WTC11 (cell line): Measurements from ENCODE around the gene SLIT3. TPM values are rescaled to one million over a fixed set of nuclear protein-coding genes. Genes with fewer than 3 reads are reported as not detected.
A peak's percentile ranks its signal among the peaks of the same experiment; 100 is the strongest.

Source experiments
- ATAC-seq: fragments of 200-7000 bp; cut with Tn5 transposase; 2 replicates; pipeline ENCODE4 v1.10.0; 2021; ENCODE audit warnings: mild to moderate bottlenecking, moderate library complexity
- CTCF ChIA-PET: fragments of 300-600 bp; sonication (Branson Sonifier 250); formaldehyde crosslinking; loops from one replicate; lab custom pipeline; 2021; ENCODE audit warnings: antibody characterized with exemption; lab: Charles Lee
- POLR2A ChIA-PET: fragments of 350-600 bp; sonication (Branson Sonifier 250); formaldehyde crosslinking; loops from one replicate; lab custom pipeline; 2021; ENCODE audit warnings: antibody characterized with exemption; lab: Charles Lee
- DNase-seq: peaks from one replicate; pipeline ENCODE4 v3.0.0; 2021; ENCODE audit warnings: low spot score
- H3K27ac Mint-ChIP-seq: 2 replicates; pipeline ENCODE4 v1.8.0; 2021; ENCODE audit warnings: mixed read lengths
- H3K27me3 Mint-ChIP-seq: 2 replicates; pipeline ENCODE4 v1.8.0; 2021; ENCODE audit warnings: low read depth, mild to moderate bottlenecking, moderate library complexity, mixed read lengths
- H3K36me3 Mint-ChIP-seq: 2 replicates; pipeline ENCODE4 v1.8.0; 2021; ENCODE audit warnings: mixed read lengths
- H3K4me1 Mint-ChIP-seq: 2 replicates; pipeline ENCODE4 v1.8.0; 2022; ENCODE audit warnings: mixed read lengths
- H3K4me3 Mint-ChIP-seq: 2 replicates; pipeline ENCODE4 v1.8.0; 2021; ENCODE audit warnings: mild to moderate bottlenecking, moderate library complexity, mixed read lengths
- H3K9me3 Mint-ChIP-seq: 2 replicates; pipeline ENCODE4 v1.8.0; 2021; ENCODE audit warnings: mixed read lengths
- ATF2 ChIP-seq: sonication (generic); formaldehyde crosslinking; IDR thresholded peaks from 2 replicates; pipeline ENCODE4 v1.8.1; 2022; ENCODE audit warnings: low read depth, missing genetic modification reagents, borderline replicate concordance
- ATF6 ChIP-seq: sonication (generic); formaldehyde crosslinking; IDR thresholded peaks from 2 replicates; pipeline ENCODE4 v1.8.1; 2023; ENCODE audit warnings: mild to moderate bottlenecking, missing genetic modification reagents
- E2F4 ChIP-seq: sonication (generic); formaldehyde crosslinking; IDR thresholded peaks from 2 replicates; pipeline ENCODE4 v1.8.1; 2022; ENCODE audit warnings: low read depth, mild to moderate bottlenecking, moderate library complexity, missing genetic modification reagents, borderline replicate concordance
- EMX1 ChIP-seq: fragments of 250-450 bp; sonication (Bioruptor Pico); IDR thresholded peaks from 2 replicates; pipeline ENCODE4 v1.8.0; 2021; ENCODE audit warnings: mild to moderate bottlenecking
- FOXJ3 ChIP-seq: sonication (generic); formaldehyde crosslinking; IDR thresholded peaks from 2 replicates; pipeline ENCODE4 v1.9.0; 2021; ENCODE audit warnings: missing genetic modification reagents, mild to moderate bottlenecking, borderline replicate concordance
- GTF2I ChIP-seq: fragments of 250-450 bp; sonication (Bioruptor Pico); conservative IDR thresholded peaks from 2 replicates; pipeline ENCODE4 v1.4.0; 2021; ENCODE audit warnings: mild to moderate bottlenecking
- NFE2L1 ChIP-seq: sonication (generic); formaldehyde crosslinking; IDR thresholded peaks from 2 replicates; pipeline ENCODE4 v1.8.1; 2023; ENCODE audit warnings: missing genetic modification reagents
- NR2C2 ChIP-seq: sonication (generic); formaldehyde crosslinking; IDR thresholded peaks from 2 replicates; pipeline ENCODE4 v1.8.0; 2022; ENCODE audit warnings: mild to moderate bottlenecking, missing genetic modification reagents
- PREB ChIP-seq: sonication (generic); formaldehyde crosslinking; IDR thresholded peaks from 2 replicates; pipeline ENCODE4 v1.8.1; 2022; ENCODE audit warnings: mild to moderate bottlenecking, missing genetic modification reagents, moderate library complexity, borderline replicate concordance
- PRRX2 ChIP-seq: fragments of 250-450 bp; sonication (Bioruptor Pico); IDR thresholded peaks from 2 replicates; pipeline ENCODE4 v1.8.0; 2021; ENCODE audit warnings: mild to moderate bottlenecking
- SP1 ChIP-seq: sonication (generic); formaldehyde crosslinking; conservative IDR thresholded peaks from 2 replicates; pipeline ENCODE4 v1.8.1; 2022; ENCODE audit warnings: missing genetic modification reagents
- STAT6 ChIP-seq: sonication (generic); formaldehyde crosslinking; conservative IDR thresholded peaks from 2 replicates; pipeline ENCODE4 v1.8.1; 2023; ENCODE audit warnings: mild to moderate bottlenecking, low read depth, missing genetic modification reagents, moderate library complexity
- USF2 ChIP-seq: sonication (generic); formaldehyde crosslinking; IDR thresholded peaks from 2 replicates; pipeline ENCODE4 v1.8.1; 2023; ENCODE audit warnings: mild to moderate bottlenecking, missing genetic modification reagents, moderate library complexity
- ZNF138 ChIP-seq: sonication (generic); formaldehyde crosslinking; conservative IDR thresholded peaks from 2 replicates; pipeline ENCODE4 v1.8.1; 2022; ENCODE audit warnings: mild to moderate bottlenecking, moderate library complexity, missing genetic modification reagents
- ZNF263 ChIP-seq: sonication (generic); formaldehyde crosslinking; IDR thresholded peaks from 2 replicates; pipeline ENCODE4 v1.8.1; 2022; ENCODE audit warnings: low read depth, mild to moderate bottlenecking, moderate library complexity, missing genetic modification reagents
- ZNF281 ChIP-seq: sonication (generic); formaldehyde crosslinking; IDR thresholded peaks from 2 replicates; pipeline ENCODE4 v1.8.0; 2023; ENCODE audit warnings: mild to moderate bottlenecking, missing genetic modification reagents
- ZNF396 ChIP-seq: fragments of 250-450 bp; sonication (Bioruptor Pico); IDR thresholded peaks from 2 replicates; pipeline ENCODE4 v1.8.0; 2021; ENCODE audit warnings: mild to moderate bottlenecking, moderate library complexity, borderline replicate concordance
- total RNA-seq: library from RNA; stranded (reverse); gene quantifications from 3 replicates; pipeline ENCODE4 v1.2.3, GENCODE V29; 2021

Gene SLIT3
- total RNA-seq, 1 experiment from 2014 or later: 1.9 TPM

- TF ChIP-seq FOXJ3 (CRISPR knock-in tag): no peak
- TF ChIP-seq E2F4 (CRISPR knock-in tag): no peak
- no peak for TF ChIP-seq NR2C2 (CRISPR knock-in tag)
- TF ChIP-seq, all 79 proteins: peak for 0
Observed at GRCh38 chr5:169119288-169120048, 181.5 kb downstream of the SLIT3 start (continued).

- TF ChIP-seq E2F4 (CRISPR knock-in tag): no peak
- no peak for TF ChIP-seq NFE2L1 (CRISPR knock-in tag)
- TF ChIP-seq NR2C2 (CRISPR knock-in tag): no peak
- TF ChIP-seq ZNF263: no peak
- TF ChIP-seq USF2: no peak
- no peak for TF ChIP-seq ZNF396 (CRISPR knock-in tag)
- no peak for TF ChIP-seq EMX1 (CRISPR knock-in tag)
- TF ChIP-seq ZNF281 (CRISPR knock-in tag): no peak
- TF ChIP-seq PREB (CRISPR knock-in tag): no peak
- TF ChIP-seq STAT6: no peak
- TF ChIP-seq PRRX2 (CRISPR knock-in tag): no peak
- TF ChIP-seq SP1 (CRISPR knock-in tag): no peak
- no peak for TF ChIP-seq ATF6 (CRISPR knock-in tag)
- TF ChIP-seq ZNF138 (CRISPR knock-in tag): no peak
- TF ChIP-seq ATF2 (CRISPR knock-in tag): no peak
- no peak for TF ChIP-seq GTF2I (CRISPR knock-in tag)
- Mint-ChIP-seq H3K27ac (no peak overlapping the region), H3K27me3 (no peaks in the 10 kb centered on the region), H3K4me1 (peaks cover 35% of the 10 kb centered on the region), H3K4me3 (no peak overlapping the region), H3K9me3 (no peaks in the 10 kb centered on the region), H3K36me3 (no peaks in the 10 kb centered on the region)
- CTCF ChIA-PET: interaction anchor here (0.6 to 1.6 kb wide), 5 partner anchors 29 to 130 kb away, joined by 3 to 10 read pairs (median 3); no protein-coding TSS in a partner anchor
- ATAC-seq (peak; percentile 98), DNase-seq (peak; percentile 70)
- POLR2A ChIA-PET: no interaction called here
Observed at GRCh38 chr5:169116961-169117461, 183.9 kb downstream of the SLIT3 start.
